K562 (cell line): ENCODE measurements around the gene IGSF21. TPM values are rescaled to one million over a fixed set of nuclear protein-coding genes. Genes with fewer than 3 reads are reported as not detected.

Experiments used
- ATAC-seq: fragments of 200-7000 bp; cut with Tn5 transposase; 3 replicates; pipeline ENCODE4 v1.9.1; 2020; ENCODE audit warnings: moderate library complexity
- BruUV-seq: library from RNA; stranded (reverse); fragments of 400-500 nt; replicated peaks from 2 replicates; lab custom pipeline; 2021; lab: Mats Ljungman, UMichigan
- CTCF ChIA-PET: fragments of 300-600 bp; formaldehyde crosslinking; extraction: SDS; loops from one replicate; lab custom pipeline; 2021; ENCODE audit warnings: low intra/inter-chr PET ratio; lab: Yijun Ruan, JAX
- POLR2A ChIA-PET: fragments of 300-600, 350-650 bp; sonication (Branson Sonifier 250); formaldehyde crosslinking; extraction: SDS; loops from one replicate; lab custom pipeline; 2021; ENCODE audit warnings: antibody characterized with exemption, inconsistent platforms; lab: Yijun Ruan, JAX
- DNase-seq, 4 experiments: peaks; one replicate each; pipeline versions ENCODE4 v3.0.0 to v3.0.0-alpha.2; 2011 to 2018; ENCODE audit warnings: low spot score in 3 of 4, mixed read lengths in 3 of 4; ENCODE audit errors: extremely low read depth in 1 of 4
- FAIRE-seq: peaks from 2 replicates; lab custom pipeline; 2011; peaks lifted over from hg19 to GRCh38; lab: Jason Lieb, UNC
- H2AFZ ChIP-seq: 2 replicates; pipeline ENCODE4 v1.6.0; 2011; ENCODE audit warnings: low read depth, low read length, control low read depth, inconsistent platforms
- H3K27ac ChIP-seq: fragments of 200-600 bp; 3 replicates; pipeline ENCODE4 v1.8.0; 2011; ENCODE audit warnings: low read depth, mild to moderate bottlenecking, control low read depth, inconsistent platforms, low read length, moderate library complexity, mixed read lengths; ENCODE audit errors: extremely low read depth
- H3K27me3 ChIP-seq, 2 experiments: fragments of 300-600 bp in 1 of 2; 2 replicates in 1 of 2; 3 replicates in 1 of 2; pipeline versions ENCODE4 v1.6.0 to v1.8.0; 2011; ENCODE audit warnings: inconsistent platforms in 2 of 2, low read length in 2 of 2, mild to moderate bottlenecking in 1 of 2, mixed read lengths in 1 of 2, moderate library complexity in 1 of 2; ENCODE audit not compliant: control insufficient read depth in 2 of 2, insufficient read depth in 2 of 2
- H3K36me3 ChIP-seq: fragments of 300-600 bp; 3 replicates; pipeline ENCODE4 v1.8.0; 2011; ENCODE audit warnings: mild to moderate bottlenecking, low read length, inconsistent platforms; ENCODE audit not compliant: control insufficient read depth, insufficient read depth
- H3K4me1 ChIP-seq, 2 experiments: fragments of 200-600 bp in 1 of 2; replicated peaks in 1 of 2; 2 replicates in 1 of 2; 3 replicates in 1 of 2; pipeline versions ENCODE4 v1.5.1 to v1.8.0; 2011; ENCODE audit warnings: inconsistent platforms in 2 of 2, low read length in 2 of 2, mild to moderate bottlenecking in 1 of 2, mixed read lengths in 1 of 2, moderate library complexity in 1 of 2; ENCODE audit not compliant: control insufficient read depth in 2 of 2, insufficient read depth in 2 of 2
- H3K4me2 ChIP-seq: 2 replicates; pipeline ENCODE4 v1.6.1; 2011; ENCODE audit warnings: low read length, control low read depth, inconsistent platforms, mixed read lengths; ENCODE audit not compliant: insufficient read depth
- H3K4me3 ChIP-seq: fragments of 200-600 bp; sonication (generic), shearing (Covaris generic); 2 replicates; pipeline ENCODE4 v1.5.1; 2016; ENCODE audit warnings: control low read depth, inconsistent platforms
- H3K79me2 ChIP-seq: fragments of 200-600 bp; 3 replicates; pipeline ENCODE4 v1.8.0; 2011; ENCODE audit warnings: low read length, inconsistent platforms; ENCODE audit not compliant: control insufficient read depth, insufficient read depth
- H3K9ac ChIP-seq, 2 experiments: 2 replicates each; pipeline versions ENCODE4 v1.6.0 to v1.6.1; 2011; ENCODE audit warnings: low read depth in 2 of 2, low read length in 2 of 2, control low read depth in 1 of 2, inconsistent platforms in 1 of 2, mild to moderate bottlenecking in 1 of 2, mixed read lengths in 1 of 2; ENCODE audit not compliant: insufficient read depth in 1 of 2
- H3K9me1 ChIP-seq: one replicate; pipeline ENCODE4 v1.6.0; 2011; ENCODE audit warnings: inconsistent platforms, mild to moderate bottlenecking, low read length, moderate library complexity; ENCODE audit not compliant: control insufficient read depth, insufficient read depth
- H3K9me3 ChIP-seq: replicated peaks from 2 replicates; pipeline ENCODE4 v1.5.1; 2011; ENCODE audit warnings: low read depth, low read length, inconsistent platforms; ENCODE audit not compliant: control insufficient read depth, insufficient read depth
- H4K20me1 ChIP-seq: replicated peaks from 2 replicates; pipeline ENCODE4 v1.6.1; 2011; ENCODE audit warnings: low read length, inconsistent platforms, mixed read lengths; ENCODE audit not compliant: control insufficient read depth, insufficient read depth
- CHD1 ChIP-seq: fragments of 200-600 bp; sonication (generic); IDR thresholded peaks from one replicate; pipeline ENCODE4 v1.6.1; 2012; ENCODE audit warnings: mild to moderate bottlenecking, moderate library complexity, low read length, inconsistent platforms
- DACH1 ChIP-seq: fragments of 450-650 bp; IDR thresholded peaks from 2 replicates; pipeline ENCODE4 v1.6.1; 2018; ENCODE audit not compliant: partially characterized antibody
- ELF2 ChIP-seq: fragments of 250-450 bp; sonication (Bioruptor Pico); IDR thresholded peaks from 2 replicates; pipeline ENCODE4 v1.5.0; 2021; ENCODE audit warnings: mild to moderate bottlenecking
- FOXK2 ChIP-seq, 2 experiments: fragments of 450-650 bp; IDR thresholded peaks in 1 of 2; conservative IDR thresholded peaks in 1 of 2; 2 replicates each; pipeline ENCODE4 v1.6.1; 2016; ENCODE audit warnings: low read depth in 2 of 2, mild to moderate bottlenecking in 1 of 2
- GTF2E2 ChIP-seq: fragments of 200-800 bp; sonication (Bioruptor generic); IDR thresholded peaks from 2 replicates; pipeline ENCODE4 v1.6.1; 2016; ENCODE audit warnings: missing genetic modification characterization, missing compliant biosample characterization
- HES1 ChIP-seq: fragments of 450-650 bp; IDR thresholded peaks from 2 replicates; pipeline ENCODE4 v1.6.1; 2016; ENCODE audit warnings: low read depth, mild to moderate bottlenecking, moderate library complexity
- MAX ChIP-seq: sonication (generic); formaldehyde crosslinking; IDR thresholded peaks from 2 replicates; pipeline ENCODE4 v1.9.0; 2022; ENCODE audit warnings: mild to moderate bottlenecking, missing genetic modification reagents
- POLR2AphosphoS5 ChIP-seq: IDR thresholded peaks from 2 replicates; pipeline ENCODE4 v1.6.1; 2011; ENCODE audit warnings: mild to moderate bottlenecking, low read depth, low read length, moderate library complexity; ENCODE audit not compliant: control insufficient read depth, insufficient read depth
- RBM25 ChIP-seq: fragments of 200-400 bp; formaldehyde crosslinking; IDR thresholded peaks from 2 replicates; pipeline ENCODE4 v1.6.1; 2018; ENCODE audit warnings: low read length, low read depth, moderate library complexity; ENCODE audit not compliant: severe bottlenecking
- RCOR1 ChIP-seq, 2 experiments: IDR thresholded peaks; 2 replicates each; pipeline ENCODE4 v1.6.1; 2012; ENCODE audit warnings: low read depth in 2 of 2, low read length in 2 of 2, borderline replicate concordance in 1 of 2, improper control_type of control experiment in 1 of 2
- RFX7 ChIP-seq: fragments of 250-450 bp; sonication (Bioruptor Pico); IDR thresholded peaks from 2 replicates; pipeline ENCODE4 v1.5.1; 2021; ENCODE audit warnings: mild to moderate bottlenecking
- TEAD1 ChIP-seq, 2 experiments: fragments of 450-650 bp in 1 of 2; sonication (generic) in 1 of 2; formaldehyde crosslinking; IDR thresholded peaks; 2 replicates each; pipeline versions ENCODE4 v1.4.0 to v1.8.0; 2020 to 2022; ENCODE audit warnings: mild to moderate bottlenecking in 2 of 2, missing genetic modification reagents in 1 of 2
- USF1 ChIP-seq: sonication (generic); formaldehyde crosslinking; IDR thresholded peaks from 2 replicates; pipeline ENCODE4 v1.9.0; 2022; ENCODE audit warnings: mild to moderate bottlenecking, missing genetic modification reagents
- ZKSCAN1 ChIP-seq: fragments of 150-350 bp; IDR thresholded peaks from 2 replicates; pipeline ENCODE4 v1.6.1; 2016; ENCODE audit warnings: low read depth, low read length
- ZNF24 ChIP-seq: fragments of 450-650 bp; IDR thresholded peaks from 2 replicates; pipeline ENCODE4 v1.6.1; 2016
- WGBS: fragments of 100-300 bp; shearing (Covaris generic); methylation state at CpG from one replicate; pipeline ENCODE4 v1.1.6; 2016; ENCODE audit warnings: low coverage, mixed read lengths; ENCODE audit not compliant: insufficient coverage; ENCODE audit errors: missing lambda C conversion rate; 5-methylcytosine and 5-hydroxymethylcytosine counted together
- in situ Hi-C: fragments of 300-500 bp; cut with MboI; formaldehyde crosslinking; loops from 4 replicates; pipeline ENCODE4 v1.15.0; 2018; ENCODE audit warnings: inconsistent platforms, mixed read lengths
- intact Hi-C: fragments of 100-400 bp; cut with micrococcal nuclease; formaldehyde crosslinking; loops from 2 replicates; pipeline ENCODE4 v1.14.2; 2022
- polyA plus RNA-seq, 8 experiments: library from polyadenylated mRNA; depleted of rRNA in 4 of 8; stranded (reverse) in 5 of 8; unstranded in 3 of 8; fragments of >200 nt; fragmentation: Nextera tagmentation in 2 of 8; fragmentation: Illumina TruSeq in 1 of 8; extraction: Ambion mirVana in 2 of 8; extraction: Trizol in 1 of 8; gene quantifications; 2 replicates each; pipeline versions ENCODE4 v1.2.1 to v1.2.3, GENCODE V29; 2011 to 2014; ENCODE audit warnings: inconsistent platforms in 1 of 8, missing spikeins in 1 of 8
- total RNA-seq, 7 experiments: library from RNA; depleted of rRNA in 6 of 7; stranded (reverse); fragments of >200 nt in 6 of 7; fragmentation: Illumina TruSeq in 2 of 7; extraction: Trizol in 2 of 7; gene quantifications; 2 replicates each; pipeline versions ENCODE4 v1.2.1 to v1.2.3, GENCODE V29; 2011 to 2021; ENCODE audit warnings: low replicate concordance in 1 of 7

IGSF21 gene
- total and polyA plus RNA-seq, 9 of the 15 experiments (the other 6 are each of a cell fraction or from before 2014, with no cell fraction given) = not detected

- no peak overlapping the region for H3K9ac ChIP-seq
These were observed 302.1 kb downstream of the IGSF21 start for GRCh38 chr1:18409609-18410237.

More at GRCh38 chr1:18409609-18410237, 302.1 kb downstream of the IGSF21 start:
- DNase-seq = no peak
- CTCF ChIA-PET = no interaction called here
- Histone ChIP-seq H3K4me2 (no peak overlapping the region), H3K36me3 (no peaks in the 10 kb centered on the region), H3K79me2 (no peaks in the 10 kb centered on the region), H3K4me1 (peaks cover 8 to 46% of the 10 kb centered on the region in 2 experiments; a peak in 4 of 5 replicates), H4K20me1 (no peaks in the 10 kb centered on the region), H3K27ac (no peak overlapping the region), H2AFZ (no peak overlapping the region), H3K4me3 (no peak overlapping the region), H3K9me1 (no peaks in the 10 kb centered on the region), H3K27me3 (peaks cover 0 to 14% of the 10 kb centered on the region in 2 experiments; a peak in 1 of 5 replicates), H3K9me3 (peaks cover 19% of the 10 kb centered on the region)
- no peak for FAIRE-seq
- no peak for ATAC-seq
- BruUV-seq = no TSS peak
- 12% methylated on average over 8 of the region's 8 CpGs for WGBS
- TF ChIP-seq USF1 (CRISPR knock-in tag) (no peak), GTF2E2 (no peak), CHD1 (no peak), MAX (no peak), ZKSCAN1 (peak; percentile 91), RBM25 (peak; percentile 24), RCOR1 (IDR thresholded peaks at IDR 0.05; ENCODE audit: borderline replicate concordance in 1 of 2, low read depth in 2 of 2, low read length in 2 of 2) (no peak), TEAD1 (CRISPR knock-in tag; IDR thresholded peaks at IDR 0.05) (no peak), ZNF24 (no peak), HES1 (no peak), FOXK2 (conservative IDR thresholded peaks at IDR 0.05 in 1 of 2, IDR thresholded peaks at IDR 0.05 in 1 of 2; ENCODE audit: low read depth in 2 of 2) (no peak), DACH1 (no peak), RFX7 (CRISPR knock-in tag) (no peak), ELF2 (CRISPR knock-in tag) (no peak), POLR2AphosphoS5 (no peak)
- POLR2A ChIA-PET = no interaction called here
- intact Hi-C loops (no loop called here), in situ Hi-C loops (no loop called here)
